ENCODE results near the gene MRM1. TPM values are rescaled to one million over a fixed set of nuclear protein-coding genes. Genes with fewer than 3 reads are reported as not detected.
A peak's percentile ranks its signal among the peaks of the same experiment; 100 is the strongest.

MRM1 gene
- total RNA-seq, 1 donor from 2014 or later = 8.7 TPM

- Histone ChIP-seq H3K4me1 (peaks cover 15% of the 10 kb centered on the region), H3K9me3 (replicated peaks) (no peaks in the 10 kb centered on the region), H3K36me3 (no peaks in the 10 kb centered on the region), H3K27me3 (ENCODE audit: low read depth) (peaks cover 100% of the 10 kb centered on the region), H3K27ac (replicated peaks) (no peak overlapping the region), H3K4me3 (peak overlapping the region; percentile 60)
- intact Hi-C loops (cut with micrococcal nuclease) = no loop called here
- DNase-seq = no peak
- TF ChIP-seq CTCF (IDR thresholded peaks at IDR 0.05; ENCODE audit: borderline replicate concordance) = no peak
Observed at GRCh38 chr17:36641877-36642845, 40.8 kb downstream of the MRM1 start.

- no peak for TF ChIP-seq CTCF (IDR thresholded peaks at IDR 0.05; ENCODE audit: borderline replicate concordance)
- DNase-seq = no peak
- Histone ChIP-seq H3K27me3 (ENCODE audit: low read depth) (peaks cover 100% of the 10 kb centered on the region), H3K9me3 (replicated peaks) (no peaks in the 10 kb centered on the region), H3K4me3 (no peak overlapping the region), H3K27ac (replicated peaks) (no peak overlapping the region), H3K4me1 (peaks cover 15% of the 10 kb centered on the region), H3K36me3 (no peaks in the 10 kb centered on the region)
- intact Hi-C loops (cut with micrococcal nuclease) = no loop called here
Observed at GRCh38 chr17:36643086-36643685, 41.8 kb downstream of the MRM1 start.

- H3K27me3 ChIP-seq (ENCODE audit: low read depth) = peaks cover 97% of the 10 kb centered on the region
Observed at GRCh38 chr17:36645422-36645821, 44.0 kb downstream of the MRM1 start.

GRCh38 chr17:36647636-36648035 is 46.3 kb downstream of the MRM1 start:
- no peak for TF ChIP-seq CTCF (IDR thresholded peaks at IDR 0.05; ENCODE audit: borderline replicate concordance)
- intact Hi-C loops (cut with micrococcal nuclease) = no loop called here
- Histone ChIP-seq H3K27me3 (ENCODE audit: low read depth) (peaks cover 97% of the 10 kb centered on the region), H3K4me3 (no peak overlapping the region), H3K27ac (replicated peaks) (no peak overlapping the region), H3K4me1 (no peaks in the 10 kb centered on the region), H3K36me3 (no peaks in the 10 kb centered on the region), H3K9me3 (replicated peaks) (no peaks in the 10 kb centered on the region)
- DNase-seq = no peak

More at GRCh38 chr17:36645422-36645821, 44.0 kb downstream of the MRM1 start:
- no peak for DNase-seq
- Histone ChIP-seq H3K36me3 (no peaks in the 10 kb centered on the region), H3K9me3 (replicated peaks) (no peaks in the 10 kb centered on the region), H3K27ac (replicated peaks) (no peak overlapping the region), H3K4me3 (no peak overlapping the region), H3K4me1 (peaks cover 15% of the 10 kb centered on the region)
- intact Hi-C loops (cut with micrococcal nuclease) = no loop called here
- TF ChIP-seq CTCF (IDR thresholded peaks at IDR 0.05; ENCODE audit: borderline replicate concordance) = no peak

GRCh38 chr17:36650096-36650775 is 48.9 kb downstream of the MRM1 start:
- H3K4me1 ChIP-seq = no peaks in the 10 kb centered on the region
- no peaks in the 10 kb centered on the region for H3K36me3 ChIP-seq
- H3K27ac ChIP-seq (replicated peaks) = no peak overlapping the region
- TF ChIP-seq CTCF (IDR thresholded peaks at IDR 0.05; ENCODE audit: borderline replicate concordance) = no peak
- H3K4me3 ChIP-seq = no peak overlapping the region
- no peak for DNase-seq
- intact Hi-C loops (cut with micrococcal nuclease) = no loop called here
- no peaks in the 10 kb centered on the region for H3K9me3 ChIP-seq (replicated peaks)
- peaks cover 97% of the 10 kb centered on the region for H3K27me3 ChIP-seq (ENCODE audit: low read depth)
